Activated CD8-positive, alpha-beta T cell treated with anti-CD3 and anti-CD28 coated beads for 36 hours (primary cell): ENCODE results near the gene ADPRS. TPM values are rescaled to one million over a fixed set of nuclear protein-coding genes. Genes with fewer than 3 reads are reported as not detected.

Experiments
- ATAC-seq: fragments of 200-7000 bp; cut with Tn5 transposase; one replicate; pipeline ENCODE4 v1.10.0; 2021; ENCODE audit warnings: mild to moderate bottlenecking, moderate library complexity
- CTCF ChIA-PET: fragments of 350-600 bp; sonication (Branson Sonifier 250); formaldehyde crosslinking; loops from one replicate; lab custom pipeline; 2021; ENCODE audit warnings: antibody characterized with exemption; lab: Charles Lee
- POLR2A ChIA-PET: fragments of 350-600 bp; sonication (Branson Sonifier 250); formaldehyde crosslinking; loops from one replicate; lab custom pipeline; 2021; ENCODE audit warnings: antibody characterized with exemption; lab: Charles Lee
- DNase-seq: peaks from one replicate; pipeline ENCODE4 v3.0.0-alpha.2; 2020
- H3K27ac Mint-ChIP-seq: one replicate; pipeline ENCODE4 v1.8.0; 2021; ENCODE audit warnings: mild to moderate bottlenecking, mixed read lengths
- H3K27me3 Mint-ChIP-seq: one replicate; pipeline ENCODE4 v1.8.0; 2021; ENCODE audit warnings: mixed read lengths
- H3K36me3 Mint-ChIP-seq: one replicate; pipeline ENCODE4 v1.8.0; 2021; ENCODE audit warnings: low read depth, mixed read lengths
- H3K4me1 Mint-ChIP-seq: one replicate; pipeline ENCODE4 v1.8.0; 2021; ENCODE audit warnings: low read depth, mixed read lengths
- H3K4me3 Mint-ChIP-seq: one replicate; pipeline ENCODE4 v1.8.0; 2021; ENCODE audit warnings: mild to moderate bottlenecking, moderate library complexity, mixed read lengths
- H3K9me3 Mint-ChIP-seq: one replicate; pipeline ENCODE4 v1.8.0; 2021; ENCODE audit warnings: mixed read lengths
- CTCF ChIP-seq: fragments of 200-600 bp; IDR thresholded peaks from one replicate; pipeline ENCODE4 v1.8.0; 2022; ENCODE audit warnings: antibody characterized with exemption, mild to moderate bottlenecking
- intact Hi-C: fragments of 100-400 bp; cut with micrococcal nuclease; formaldehyde crosslinking; loops from one replicate; pipeline ENCODE4 v1.10.0; 2022
- total RNA-seq, 2 experiments: library from RNA; stranded (reverse); gene quantifications; one replicate each; pipeline ENCODE4 v1.2.3, GENCODE V29; 2021

The ADPRS gene
- total RNA-seq, 2 experiments from 2014 or later, result 52.7 to 54.9 TPM

DNA sequence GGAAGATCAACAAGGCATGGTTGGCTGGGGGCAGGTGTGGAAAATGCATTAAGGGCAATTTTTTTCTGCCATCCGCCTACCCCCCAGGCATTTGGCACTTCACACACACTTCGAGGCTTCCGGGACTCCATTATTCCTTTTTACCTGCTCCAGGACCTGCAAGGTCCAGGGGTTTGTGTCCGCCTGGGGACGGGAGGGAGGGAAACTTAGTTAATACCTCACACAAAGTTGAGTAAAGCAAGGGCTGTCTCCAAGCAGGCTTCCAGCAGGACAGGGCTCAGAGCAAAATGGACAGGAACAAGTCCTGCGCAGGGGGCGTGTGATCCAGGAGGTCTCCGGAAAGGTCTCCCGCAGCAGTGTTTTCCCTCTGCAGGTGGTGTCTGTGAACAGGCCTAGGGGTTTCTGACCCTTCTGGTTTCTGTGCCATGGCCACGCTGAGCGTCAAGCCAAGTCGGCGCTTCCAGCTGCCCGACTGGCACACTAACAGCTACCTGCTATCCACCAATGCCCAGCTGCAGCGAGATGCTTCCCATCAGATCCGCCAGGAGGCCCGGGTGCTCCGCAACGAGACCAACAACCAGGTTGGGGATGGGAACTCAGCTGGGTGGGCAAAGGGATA, 4.1 kb upstream of the ADPRS start:
- intact Hi-C loops, result loop anchor here (5.0 kb wide), 1 partner anchor 152 kb away; the partner anchor contains the start of gene AGO3
- ATAC-seq, result no peak
- H3K4me3 Mint-ChIP-seq, result no peak overlapping the region
- no peak for TF ChIP-seq CTCF
- peaks cover 5% of the 10 kb centered on the region for H3K36me3 Mint-ChIP-seq
- ChIA-PET POLR2A (no interaction called here), CTCF (interaction anchor here (0.8 kb wide), 1 partner anchor 33 kb away, joined by 3 read pairs; no protein-coding TSS in a partner anchor)
- H3K27ac Mint-ChIP-seq, result no peak overlapping the region
- H3K27me3 Mint-ChIP-seq, result peaks cover 28% of the 10 kb centered on the region
- DNase-seq, result no peak
- peaks cover 2% of the 10 kb centered on the region for H3K4me1 Mint-ChIP-seq
- H3K9me3 Mint-ChIP-seq, result no peaks in the 10 kb centered on the region

GRCh38 chr1:36085126-36085525, 3.6 kb upstream of the ADPRS start:
- intact Hi-C loops, result loop anchor here (5.0 kb wide), 1 partner anchor 153 kb away; the partner anchor contains the start of gene AGO3
- H3K9me3 Mint-ChIP-seq, result no peaks in the 10 kb centered on the region
- no peak for DNase-seq
- H3K27me3 Mint-ChIP-seq, result peaks cover 28% of the 10 kb centered on the region
- peaks cover 8% of the 10 kb centered on the region for H3K4me1 Mint-ChIP-seq
- H3K27ac Mint-ChIP-seq, result no peak overlapping the region
- ATAC-seq, result no peak
- no peak for TF ChIP-seq CTCF
- POLR2A ChIA-PET, result no interaction called here
- H3K4me3 Mint-ChIP-seq, result no peak overlapping the region
- H3K36me3 Mint-ChIP-seq, result peaks cover 10% of the 10 kb centered on the region
- CTCF ChIA-PET, result interaction anchor here (2.3 kb wide), 1 partner anchor 65 kb away, joined by 6 read pairs; the partner anchor contains the start of gene TRAPPC3

- H3K9me3 Mint-ChIP-seq, result no peaks in the 10 kb centered on the region
- peaks cover 28% of the 10 kb centered on the region for H3K27me3 Mint-ChIP-seq
- peaks cover 11% of the 10 kb centered on the region for H3K36me3 Mint-ChIP-seq
- DNase-seq, result no peak
- no peak overlapping the region for H3K4me3 Mint-ChIP-seq
- no peak for TF ChIP-seq CTCF
- ChIA-PET POLR2A (interaction anchor here (1.2 to 2.5 kb wide), 3 partner anchors 75 to 158 kb away, joined by 4 to 8 read pairs (median 4); partner anchors contain the start of gene AGO3), CTCF (interaction anchor here (1.2 to 2.3 kb wide), 2 partner anchors 49 to 64 kb away, joined by 5 to 6 read pairs; partner anchors contain the start of gene TRAPPC3)
- no peak for ATAC-seq
- peaks cover 10% of the 10 kb centered on the region for H3K4me1 Mint-ChIP-seq
- no peak overlapping the region for H3K27ac Mint-ChIP-seq
- intact Hi-C loops, result loop anchor here (5.0 kb wide), 1 partner anchor 154 kb away; the partner anchor contains the start of gene AGO3
These were observed 2.8 kb upstream of the ADPRS start for GRCh38 chr1:36085686-36086526.

DNA sequence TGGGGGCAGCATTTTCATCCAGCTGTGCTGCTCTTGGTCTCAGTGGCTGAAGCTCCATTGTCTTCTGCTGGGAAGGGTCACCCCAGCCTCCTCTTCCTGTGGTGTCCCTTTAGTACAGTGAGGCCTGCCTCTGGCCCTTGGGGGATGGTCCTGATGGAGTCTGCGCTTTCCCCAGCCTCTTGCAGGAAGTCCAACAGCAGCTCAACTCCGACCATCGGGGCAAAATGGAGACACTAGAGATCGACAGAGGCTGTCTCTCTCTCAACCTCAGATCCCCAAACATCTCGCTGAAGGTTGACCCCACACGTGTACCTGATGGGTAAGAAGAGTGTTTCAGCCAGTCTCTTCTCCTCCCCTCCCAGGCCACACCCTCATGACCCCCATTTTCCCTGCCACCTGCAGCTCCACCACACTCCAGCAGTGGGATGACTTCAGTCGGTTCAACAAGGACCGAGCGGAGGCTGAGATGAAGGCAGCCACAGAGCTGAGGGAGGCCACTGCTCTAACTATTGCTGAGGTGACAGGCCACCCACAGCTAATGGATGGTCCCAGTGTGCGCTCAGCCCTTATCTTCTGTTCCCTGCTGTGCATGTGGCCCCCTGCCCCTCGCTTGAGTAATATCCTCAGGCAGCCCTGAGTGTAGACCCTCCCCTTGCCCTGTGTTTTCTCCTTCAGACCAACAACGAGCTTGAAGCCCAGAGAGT, 2.0 kb upstream of the ADPRS start:
- CTCF ChIA-PET, result interaction anchor here (0.7 to 2.3 kb wide), 4 partner anchors 13 to 63 kb away, joined by 3 to 6 read pairs (median 4); partner anchors contain the start of gene TRAPPC3
- TF ChIP-seq CTCF, result no peak
- ATAC-seq, result no peak
- DNase-seq, result no peak
- Mint-ChIP-seq H3K27me3 (peaks cover 28% of the 10 kb centered on the region), H3K4me3 (peak overlapping the region; percentile 46), H3K4me1 (peaks cover 10% of the 10 kb centered on the region), H3K9me3 (no peaks in the 10 kb centered on the region), H3K36me3 (peaks cover 14% of the 10 kb centered on the region), H3K27ac (no peak overlapping the region)
- POLR2A ChIA-PET, result interaction anchor here (0.5 to 2.5 kb wide), 4 partner anchors 21 to 158 kb away, joined by 3 to 8 read pairs (median 4); partner anchors contain the start of gene AGO3
- intact Hi-C loops, result loop anchor here (5.0 kb wide), 1 partner anchor 154 kb away; the partner anchor contains the start of gene AGO3
